HCEC 1CT (cell line): ENCODE measurements around the gene PRDX2.
"Not testable (repeated sequence)": the region's sequence is repeated elsewhere in the genome, so short reads cannot be mapped to it uniquely, and the experiment has no call there.

Source experiments
- DNase-seq: peaks from one replicate; pipeline ENCODE4 v3.0.0-alpha.2; 2017

PRDX2 gene

GRCh38 chr19:12825254-12826131 is 23.9 kb upstream of the PRDX2 start:
- DNase-seq: no peak

GRCh38 chr19:12821761-12822160 is 20.2 kb upstream of the PRDX2 start:
- peak; percentile 48 for DNase-seq

- DNase-seq: not testable (repeated sequence)
These were observed 16.2 kb upstream of the PRDX2 start for GRCh38 chr19:12817810-12818209.

- DNase-seq: not testable (repeated sequence)
These were observed 15.6 kb upstream of the PRDX2 start for GRCh38 chr19:12817188-12817587.

- no peak for DNase-seq
These were observed 13.5 kb upstream of the PRDX2 start for GRCh38 chr19:12815088-12815487.

- DNase-seq: peak; percentile 91
These were observed 4.9 kb upstream of the PRDX2 start, which contains the start of gene RNASEH2A for GRCh38 chr19:12806242-12807081. Gene RNASEH2A, plus strand, starts transcription at chr19:12806584. Its CDS starts 90 bp downstream, at chr19:12806674.

- no peak for DNase-seq
These were observed 2.5 kb upstream of the PRDX2 start for GRCh38 chr19:12804051-12804450.

- DNase-seq: no peak
These were observed 887 bp upstream of the PRDX2 start for GRCh38 chr19:12802267-12803106.

GRCh38 chr19:12800923-12801465 is 606 bp downstream of the PRDX2 start:
- DNase-seq: no peak

GRCh38 chr19:12800466-12800770 is 1.2 kb downstream of the PRDX2 start:
- DNase-seq: no peak

GRCh38 chr19:12799742-12800465 is 1.7 kb downstream of the PRDX2 start:
- no peak for DNase-seq

GRCh38 chr19:12797607-12798006 is 4.0 kb downstream of the PRDX2 start:
- DNase-seq: not testable (repeated sequence)

GRCh38 chr19:12797141-12797587 is 4.4 kb downstream of the PRDX2 start:
- DNase-seq: no peak

GRCh38 chr19:12796146-12797071 is 5.2 kb downstream of the PRDX2 start:
- peak; percentile 76 for DNase-seq

GRCh38 chr19:12794971-12795381 is 6.6 kb downstream of the PRDX2 start:
- DNase-seq: no peak

GRCh38 chr19:12794196-12794941 is 7.2 kb downstream of the PRDX2 start:
- DNase-seq: no peak

GRCh38 chr19:12793290-12794195 is 8.1 kb downstream of the PRDX2 start:
- DNase-seq: peak; percentile 85

- no peak for DNase-seq
These were observed 8.7 kb downstream of the PRDX2 start for GRCh38 chr19:12792853-12793289.
